Hypothalamus (tissue), 51 donors: ENCODE results near the gene CLDN6.
A peak's percentile ranks its signal among the peaks of the same experiment; 100 is the strongest.
"Not testable (repeated sequence)": the region's sequence is repeated elsewhere in the genome, so short reads cannot be mapped to it uniquely, and the experiment has no call there.

Experiments
- DNase-seq, 51 donors: peaks; one replicate each; lab custom pipeline; 2025; lab: John Stamatoyannopoulos, UW

The CLDN6 gene

GRCh38 chr16:3052571-3053329 lies 34.8 kb upstream of the CLDN6 start:
- not testable (repeated sequence) for DNase-seq

DNA sequence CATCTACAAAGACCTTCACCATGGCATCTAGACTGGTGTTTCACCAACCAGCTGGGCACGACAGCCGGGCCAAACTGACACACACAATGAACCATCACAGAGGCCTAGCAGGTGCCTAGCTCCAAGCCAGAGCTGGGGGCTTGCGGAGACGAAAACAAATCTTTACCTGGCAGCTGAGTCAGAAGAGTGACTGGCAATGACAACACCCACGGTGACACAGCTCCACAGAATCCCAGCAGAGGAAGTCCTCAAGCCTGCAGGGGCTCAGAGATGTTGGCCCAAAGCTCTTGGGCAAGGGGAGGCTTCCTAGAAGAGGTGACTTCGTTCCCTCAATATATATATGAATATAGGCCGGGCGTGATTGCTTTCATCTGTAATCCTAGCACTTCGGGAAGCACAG lies 33.5 kb upstream of the CLDN6 start:
- DNase-seq, result no peak

GRCh38 chr16:3051009-3051408 lies 33.0 kb upstream of the CLDN6 start:
- no peak for DNase-seq

DNA sequence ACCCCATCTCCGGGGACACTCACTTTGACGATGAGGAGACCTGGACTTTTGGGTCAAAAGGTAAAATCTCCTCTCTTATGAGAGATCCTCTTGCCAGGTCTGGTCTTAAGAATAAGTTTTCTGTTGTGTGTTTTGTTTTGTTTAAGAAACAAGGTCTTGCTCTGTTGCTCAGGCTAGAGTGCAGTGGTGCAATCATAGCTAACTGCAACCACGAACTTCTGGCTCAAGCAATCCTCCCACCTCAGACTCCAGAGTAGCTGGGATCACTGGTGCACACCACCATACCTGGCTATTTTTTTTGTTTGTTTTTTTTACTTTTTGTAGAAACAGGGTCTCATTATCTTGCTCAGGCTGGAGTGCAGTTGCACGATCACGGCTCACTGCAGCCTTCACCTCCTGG lies 32.5 kb upstream of the CLDN6 start:
- DNase-seq, result no peak

DNA sequence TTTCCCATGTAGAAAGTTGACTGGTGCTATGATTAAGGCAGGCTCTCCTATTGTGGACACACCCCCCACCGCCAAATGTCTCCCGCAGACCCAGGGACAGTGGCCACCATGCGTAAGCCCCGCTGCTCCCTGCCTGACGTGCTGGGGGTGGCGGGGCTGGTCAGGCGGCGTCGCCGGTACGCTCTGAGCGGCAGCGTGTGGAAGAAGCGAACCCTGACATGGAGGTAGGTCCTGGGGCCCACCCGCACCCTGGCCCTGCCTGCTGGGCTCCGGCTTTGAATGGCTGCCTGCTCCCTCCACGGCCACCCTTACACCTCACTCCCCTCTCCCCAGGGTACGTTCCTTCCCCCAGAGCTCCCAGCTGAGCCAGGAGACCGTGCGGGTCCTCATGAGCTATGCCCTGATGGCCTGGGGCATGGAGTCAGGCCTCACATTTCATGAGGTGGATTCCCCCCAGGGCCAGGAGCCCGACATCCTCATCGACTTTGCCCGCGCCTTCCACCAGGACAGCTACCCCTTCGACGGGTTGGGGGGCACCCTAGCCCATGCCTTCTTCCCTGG lies 32.0 kb upstream of the CLDN6 start:
- no peak for DNase-seq

- no peak for DNase-seq
These were observed 29.4 kb upstream of the CLDN6 start for GRCh38 chr16:3047387-3047720.

GRCh38 chr16:3046641-3047386 lies 28.8 kb upstream of the CLDN6 start:
- DNase-seq, result no peak

DNA sequence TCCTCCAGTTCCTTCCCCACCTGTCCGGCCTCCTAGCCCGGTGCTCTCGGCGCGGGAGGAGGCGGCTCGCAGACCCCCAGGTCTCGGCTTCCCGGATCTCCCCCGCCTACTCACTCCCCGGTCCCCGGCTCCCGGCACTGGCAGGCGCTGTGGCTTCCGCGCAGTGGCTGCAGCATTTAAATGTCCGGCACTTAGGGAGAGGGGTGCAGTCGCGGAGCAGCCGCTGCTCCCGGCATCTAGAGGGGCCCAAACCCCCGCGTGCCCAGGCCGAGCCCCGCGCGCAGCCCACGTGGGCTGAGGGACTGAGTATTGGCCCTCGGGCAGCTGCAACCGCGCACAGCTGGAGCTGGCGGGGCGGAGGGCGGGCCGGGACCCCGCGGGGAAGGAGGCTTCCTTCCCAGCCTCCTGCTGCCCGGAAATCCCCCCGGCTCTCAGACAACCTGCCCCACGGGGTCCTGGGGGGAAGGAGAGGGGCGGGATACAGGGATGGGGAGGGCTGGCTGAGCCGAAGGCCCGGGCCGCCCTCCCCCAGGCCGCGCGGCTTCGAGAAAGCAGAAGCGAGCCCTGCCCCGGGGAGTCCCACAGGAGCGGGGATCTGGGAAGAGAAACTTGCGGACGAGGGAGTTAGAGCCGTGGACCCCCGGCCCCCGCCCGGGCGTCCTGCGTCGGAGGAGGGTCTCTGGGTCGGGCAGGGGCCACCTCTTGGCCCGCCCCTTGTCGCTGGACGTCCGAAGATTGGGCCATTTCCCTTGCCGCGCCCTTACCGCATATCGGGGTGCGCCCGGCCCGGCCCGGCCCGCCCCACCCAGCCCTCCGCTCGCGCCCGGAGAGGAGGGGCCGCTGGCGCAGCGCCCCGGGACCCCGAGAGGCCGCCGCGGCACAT lies 28.0 kb upstream of the CLDN6 start, which contains the start of gene MMP25:
TSS of gene MMP25 (plus strand) at position 804 of the 883 bp plus-strand sequence. CDS start 357 bp downstream, outside the sequence.
- peak in 1 of 51 donors; percentile 6 for DNase-seq

- no peak for DNase-seq
These were observed 26.7 kb upstream of the CLDN6 start for GRCh38 chr16:3044708-3045107.

GRCh38 chr16:3042376-3042775 lies 24.4 kb upstream of the CLDN6 start:
- no peak for DNase-seq

DNA sequence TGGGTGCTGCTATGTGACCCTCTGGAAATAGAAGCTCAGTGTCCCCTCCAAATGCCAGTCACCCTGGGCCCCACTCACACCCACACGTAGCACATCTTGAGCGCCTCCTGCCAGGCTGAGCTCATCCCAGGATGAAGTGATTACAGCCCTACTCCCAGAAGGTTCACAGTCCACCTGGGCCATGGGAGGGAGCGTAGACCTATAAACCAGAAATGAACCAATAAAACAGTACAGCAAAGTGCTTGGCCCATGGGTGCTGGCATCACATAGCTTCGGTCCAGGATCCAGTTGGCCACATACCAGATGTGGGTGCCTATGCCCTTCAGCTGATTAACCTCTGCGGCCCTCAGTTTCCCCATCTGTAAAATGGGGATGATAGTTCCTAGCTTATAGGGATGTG lies 20.9 kb upstream of the CLDN6 start:
- no peak for DNase-seq

GRCh38 chr16:3038256-3038655 lies 20.3 kb upstream of the CLDN6 start:
- no peak for DNase-seq

- no peak for DNase-seq
These were observed 18.8 kb upstream of the CLDN6 start, which contains the start of gene BICDL2 for GRCh38 chr16:3036726-3037315. Gene BICDL2 (minus strand): TSS chr16:3036944. CDS start chr16:3035496, 1,448 bp downstream.

GRCh38 chr16:3035972-3036725 lies 18.2 kb upstream of the CLDN6 start:
- DNase-seq, result no peak

DNA sequence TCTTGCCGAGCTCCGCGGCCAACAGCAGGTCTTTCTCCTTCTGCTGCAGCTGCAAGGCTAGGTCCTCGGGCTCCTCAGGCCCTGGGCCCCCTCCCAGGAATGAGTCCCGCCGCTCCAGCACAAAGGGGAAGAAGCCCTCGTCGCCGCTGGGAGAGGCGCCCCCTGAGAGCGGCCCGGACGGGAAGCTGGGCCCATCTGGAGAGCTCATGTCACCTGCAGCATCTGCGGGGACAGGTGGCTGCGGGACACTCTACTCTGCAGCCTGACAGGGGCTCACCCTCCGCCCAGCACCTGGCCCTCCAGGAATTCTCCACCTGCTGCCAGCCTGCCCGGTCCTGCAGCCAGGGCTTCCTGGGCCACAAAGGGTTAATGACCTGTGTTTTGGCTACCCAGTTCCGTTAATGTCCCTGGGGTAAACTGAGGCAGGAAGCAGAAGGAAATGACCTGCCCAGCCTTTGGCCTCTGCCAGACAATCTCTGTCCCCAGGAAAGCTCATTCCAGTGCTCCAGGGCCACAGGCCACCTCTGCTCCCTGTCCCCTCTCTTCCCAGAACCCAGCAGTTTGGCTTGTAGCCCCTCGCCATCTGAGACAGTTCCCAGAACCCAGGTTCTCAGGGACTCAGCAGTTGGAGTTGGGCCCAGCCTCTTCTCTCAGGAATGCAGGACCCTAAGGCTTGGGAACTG lies 17.4 kb upstream of the CLDN6 start:
- no peak for DNase-seq

GRCh38 chr16:3032624-3033023 lies 14.6 kb upstream of the CLDN6 start:
- DNase-seq, result no peak

DNA sequence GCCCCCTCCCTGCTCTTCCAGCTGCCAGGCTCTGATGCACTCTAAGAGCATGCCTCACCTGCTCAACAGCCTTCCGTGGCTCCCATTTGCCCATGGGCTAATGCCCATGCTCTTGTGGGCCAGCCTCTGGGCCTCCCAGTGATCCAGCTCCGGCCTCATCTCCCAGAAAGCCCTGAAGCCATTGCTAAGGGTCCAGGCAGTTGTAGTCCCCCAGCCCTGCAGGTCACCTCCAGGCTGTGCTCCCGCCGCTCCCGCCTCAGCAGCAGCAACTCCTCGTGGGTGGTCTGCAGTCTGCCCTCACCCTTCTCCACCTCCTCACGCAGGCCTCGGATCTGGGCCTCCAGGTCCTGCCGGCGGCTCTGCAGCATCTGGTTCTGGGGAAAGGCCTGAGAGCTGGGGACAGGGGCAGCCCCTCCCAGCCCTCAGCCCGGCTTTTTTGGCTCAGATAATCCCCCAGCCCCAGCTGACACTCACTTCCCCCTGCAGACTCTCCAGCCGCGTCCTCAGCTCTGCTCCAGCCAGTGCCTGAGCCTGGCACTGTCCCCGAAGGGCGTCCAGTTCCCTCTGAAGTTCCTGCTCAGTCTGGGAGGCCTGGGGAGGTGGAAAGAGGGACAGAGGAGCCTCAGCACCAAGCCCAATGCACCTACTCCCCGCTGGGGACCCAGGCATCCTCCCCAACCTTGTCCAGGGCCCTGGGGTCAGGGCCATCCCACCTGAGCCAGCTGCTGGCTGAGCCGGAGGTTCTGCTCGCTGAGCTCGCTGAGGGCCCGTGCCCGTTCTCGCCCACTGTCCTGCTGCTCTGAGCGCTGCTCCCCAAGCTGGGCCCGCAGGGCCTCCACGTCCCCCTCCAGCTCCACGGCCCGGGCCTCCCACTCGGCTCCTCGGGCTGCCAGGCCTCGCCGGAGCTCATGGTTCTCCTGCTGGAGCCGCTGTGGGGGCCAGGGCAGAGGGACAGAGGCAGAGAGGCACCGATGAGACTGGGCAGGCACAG lies 12.5 kb upstream of the CLDN6 start:
- DNase-seq, result no peak
